ENCODE data around the gene TMEM52B.
"Not testable (repeated sequence)": the region's sequence is repeated elsewhere in the genome, so short reads cannot be mapped to it uniquely, and the experiment has no call there.

Gene TMEM52B

GRCh38 chr12:10171973-10172728, 6.7 kb upstream of the TMEM52B start, which contains the start of gene OLR1:
TSS of gene OLR1 (minus strand) at chr12:10172132. CDS start at chr12:10172077, 55 bp downstream.
- no peak for DNase-seq (ENCODE audit: low spot score)

GRCh38 chr12:10174986-10175614, 3.7 kb upstream of the TMEM52B start:
- DNase-seq (ENCODE audit: low spot score) = no peak

GRCh38 chr12:10175846-10176636, 2.8 kb upstream of the TMEM52B start:
- DNase-seq (ENCODE audit: low spot score) = no peak

DNA sequence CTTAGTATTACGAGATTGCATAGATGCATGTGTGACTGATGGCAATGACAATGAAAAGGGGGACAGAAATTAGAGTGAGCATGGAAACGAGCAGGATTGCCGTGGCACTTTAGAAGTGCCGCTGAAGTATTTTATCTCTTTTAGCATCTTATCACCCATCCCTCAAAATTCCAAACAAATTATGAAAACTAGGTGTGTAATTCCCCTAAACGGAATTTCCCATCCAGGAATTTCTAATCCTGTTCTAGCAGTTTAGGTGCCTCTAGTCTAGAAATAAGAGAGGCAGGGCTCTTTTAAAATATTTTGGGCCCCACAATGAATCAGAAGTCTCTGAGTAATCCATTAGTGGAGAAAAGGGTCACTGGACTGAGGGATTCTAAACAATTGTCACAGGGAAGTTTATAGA, 947 bp downstream of the TMEM52B start:
- no peak for DNase-seq (ENCODE audit: low spot score)

DNA sequence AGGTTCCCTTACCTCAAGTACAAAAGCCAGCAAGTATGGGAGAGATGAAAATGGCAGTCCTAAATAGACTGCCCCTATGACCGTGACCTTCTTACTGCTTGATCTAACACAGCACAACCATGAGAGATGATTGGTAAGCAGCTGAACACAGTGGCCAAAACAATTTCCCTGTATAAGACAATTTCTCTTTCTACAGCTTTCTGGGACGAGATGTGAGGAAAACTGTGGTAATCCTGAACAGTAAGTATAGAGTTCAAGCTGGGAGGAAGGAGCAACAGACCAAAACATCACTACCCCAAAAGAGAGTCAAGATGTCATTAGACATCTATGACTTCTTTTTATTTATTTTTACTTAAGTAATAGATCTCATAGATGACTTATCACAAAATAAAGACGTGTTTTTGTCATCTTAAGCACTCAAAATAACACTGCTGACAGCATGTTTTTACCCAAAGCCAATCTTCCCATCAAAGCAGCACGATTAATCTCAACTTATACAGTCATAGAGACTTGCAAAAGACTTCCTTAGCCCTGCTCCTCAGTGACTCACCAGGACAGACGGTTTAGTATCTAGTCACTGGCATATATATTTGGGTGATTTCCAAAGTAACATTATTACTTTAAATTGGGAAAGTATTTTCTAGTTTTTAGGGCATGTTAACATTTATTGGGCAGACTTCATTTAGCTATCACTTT, 3.7 kb downstream of the TMEM52B start:
- peak; percentile 37 for DNase-seq (ENCODE audit: low spot score)

- DNase-seq (ENCODE audit: low spot score) = peak; percentile 39
Measured at GRCh38 chr12:10184261-10184843, 5.5 kb downstream of the TMEM52B start.

DNA sequence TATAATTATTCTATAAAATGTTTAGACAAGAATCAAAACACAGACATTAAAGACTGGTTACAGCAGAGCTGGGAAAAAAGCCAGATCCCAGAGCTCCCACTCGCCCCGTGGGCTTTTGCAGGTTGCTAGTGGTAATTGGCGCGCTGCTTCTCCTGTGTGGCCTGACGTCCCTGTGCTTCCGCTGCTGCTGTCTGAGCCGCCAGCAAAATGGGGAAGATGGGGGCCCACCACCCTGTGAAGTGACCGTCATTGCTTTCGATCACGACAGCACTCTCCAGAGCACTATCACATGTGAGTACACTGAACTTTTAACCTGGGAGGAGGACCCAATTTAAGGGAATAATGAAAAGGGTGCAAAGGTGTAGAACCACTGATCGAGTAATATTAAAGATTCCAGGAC, 7.5 kb downstream of the TMEM52B start:
- DNase-seq (ENCODE audit: low spot score) = no peak

- not testable (repeated sequence) for DNase-seq (ENCODE audit: low spot score)
Measured at GRCh38 chr12:10186958-10187357, 8.1 kb downstream of the TMEM52B start.

GRCh38 chr12:10189653-10190052, 10.8 kb downstream of the TMEM52B start:
- no peak for DNase-seq (ENCODE audit: low spot score)

DNA sequence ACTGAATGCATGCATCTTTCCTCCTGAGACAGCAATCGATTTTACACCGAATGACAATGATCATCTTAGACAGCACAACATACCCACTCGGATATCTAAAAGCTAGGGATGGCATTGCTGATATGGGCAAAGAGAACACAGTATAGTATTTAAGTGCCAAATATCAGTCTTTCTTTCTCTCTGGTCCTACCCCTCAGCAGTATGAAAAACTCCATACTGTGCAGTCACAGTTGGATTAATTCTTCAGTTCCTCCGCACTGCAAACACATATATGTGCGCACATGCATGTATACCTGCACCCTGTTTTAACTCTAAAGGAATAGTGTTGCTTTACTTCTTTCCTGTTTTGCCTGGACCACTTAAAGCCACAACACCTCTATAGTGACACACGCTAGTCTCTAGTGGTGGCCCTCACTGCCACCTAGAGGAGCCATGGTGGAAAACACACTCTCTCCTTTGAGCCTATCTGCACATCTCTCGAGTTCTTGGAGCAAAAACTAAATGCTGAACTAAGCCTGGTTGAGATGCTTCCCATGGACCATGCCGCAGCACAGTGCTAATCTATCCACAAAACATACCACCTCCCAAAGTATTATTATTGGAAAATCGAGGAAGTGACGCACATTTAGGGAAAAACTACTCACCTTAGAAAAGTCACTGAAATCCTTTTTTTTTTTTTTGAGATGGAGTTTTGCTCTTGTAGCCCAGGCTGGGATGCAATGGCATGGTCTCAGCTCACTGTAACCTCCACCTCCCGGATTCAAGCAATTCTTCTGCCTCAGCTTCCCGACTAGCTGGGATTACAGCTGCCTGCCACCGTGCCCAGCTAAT, 11.9 kb downstream of the TMEM52B start:
- peak; percentile 67 for DNase-seq (ENCODE audit: low spot score)

DNA sequence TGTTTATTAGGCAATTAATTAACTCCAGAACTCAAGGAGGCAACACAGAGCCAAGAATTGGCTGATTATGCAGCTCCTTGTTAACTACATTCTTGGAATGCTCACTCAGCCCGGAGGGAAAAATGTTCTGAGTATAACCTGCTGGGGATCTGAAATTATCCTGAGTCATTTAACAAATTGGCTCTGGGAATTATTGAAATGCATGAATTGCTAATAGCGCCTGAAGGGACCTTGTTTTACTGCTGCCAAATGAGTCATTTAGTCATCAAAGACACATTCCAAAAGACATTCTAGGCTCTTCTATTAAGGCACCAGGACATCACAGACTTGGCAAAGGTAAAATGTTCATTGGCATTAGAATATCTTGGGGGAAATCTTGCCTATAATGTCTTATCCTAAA, 13.0 kb downstream of the TMEM52B start:
- DNase-seq (ENCODE audit: low spot score) = peak; percentile 39

GRCh38 chr12:10194160-10194670, 15.4 kb downstream of the TMEM52B start:
- DNase-seq (ENCODE audit: low spot score) = no peak

DNA sequence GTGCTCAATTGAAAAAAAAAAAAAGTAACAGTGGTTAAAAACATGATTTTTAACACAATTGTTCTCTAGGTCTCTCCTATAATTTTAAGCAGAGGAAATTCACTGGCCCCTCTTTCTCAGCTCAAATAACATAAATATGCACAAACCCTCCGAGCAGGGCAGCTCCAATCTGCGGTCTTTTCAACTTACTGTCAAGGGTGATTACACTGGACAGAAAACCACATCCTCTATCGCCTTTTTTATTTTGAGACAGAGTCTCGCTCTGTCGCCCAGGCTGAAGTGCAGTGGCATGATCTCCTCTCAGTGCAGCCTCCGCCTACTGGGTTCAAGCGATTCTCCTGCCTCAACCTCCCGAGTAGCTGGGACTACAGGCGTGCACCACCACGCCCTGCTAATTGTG, 17.4 kb downstream of the TMEM52B start:
- DNase-seq (ENCODE audit: low spot score) = no peak

DNA sequence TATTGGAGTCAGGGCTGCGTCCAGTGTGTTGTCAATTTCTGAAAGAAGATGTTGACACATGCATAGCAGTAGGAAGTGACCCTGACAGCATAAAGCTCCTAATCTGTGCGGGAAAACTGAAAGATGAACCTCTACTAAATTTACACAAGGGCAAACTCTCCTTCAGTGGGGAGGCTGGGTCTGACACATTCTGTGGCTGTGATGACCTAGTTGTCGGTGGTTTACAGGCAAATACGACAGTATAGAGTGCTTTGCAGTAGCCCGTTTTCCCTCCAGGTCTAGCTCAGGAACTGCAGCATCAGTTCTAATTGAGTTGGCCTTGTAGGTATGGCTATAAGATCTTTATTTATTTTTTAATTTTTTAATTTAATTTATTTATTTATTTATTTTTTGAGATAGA, 19.0 kb downstream of the TMEM52B start:
- no peak for DNase-seq (ENCODE audit: low spot score)

DNA sequence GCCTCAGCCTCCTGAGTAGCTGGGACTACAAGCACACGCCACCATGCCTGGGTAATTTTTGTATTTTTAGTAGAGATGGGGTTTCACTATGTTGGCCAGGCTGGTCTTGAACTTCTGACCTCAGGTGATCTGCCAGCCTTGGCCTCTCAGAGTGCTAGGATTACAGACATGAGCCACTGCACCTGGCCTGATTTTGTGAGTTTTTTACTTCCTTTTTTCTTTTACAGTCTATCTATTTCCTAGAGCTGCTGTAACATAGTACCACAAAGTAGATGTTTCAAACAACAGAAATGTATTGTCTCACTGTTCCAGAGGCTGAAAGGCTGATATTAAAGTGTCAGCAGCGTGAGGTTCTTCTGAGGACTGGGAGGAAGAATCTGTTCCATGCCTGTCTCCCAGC, 25.7 kb downstream of the TMEM52B start:
- DNase-seq (ENCODE audit: low spot score) = not testable (repeated sequence)

GRCh38 chr12:10205220-10205807, 26.5 kb downstream of the TMEM52B start:
- no peak for DNase-seq (ENCODE audit: low spot score)

GRCh38 chr12:10207136-10207535, 28.3 kb downstream of the TMEM52B start:
- no peak for DNase-seq (ENCODE audit: low spot score)

- no peak for DNase-seq (ENCODE audit: low spot score)
Measured at GRCh38 chr12:10210225-10210624, 31.4 kb downstream of the TMEM52B start.

DNA sequence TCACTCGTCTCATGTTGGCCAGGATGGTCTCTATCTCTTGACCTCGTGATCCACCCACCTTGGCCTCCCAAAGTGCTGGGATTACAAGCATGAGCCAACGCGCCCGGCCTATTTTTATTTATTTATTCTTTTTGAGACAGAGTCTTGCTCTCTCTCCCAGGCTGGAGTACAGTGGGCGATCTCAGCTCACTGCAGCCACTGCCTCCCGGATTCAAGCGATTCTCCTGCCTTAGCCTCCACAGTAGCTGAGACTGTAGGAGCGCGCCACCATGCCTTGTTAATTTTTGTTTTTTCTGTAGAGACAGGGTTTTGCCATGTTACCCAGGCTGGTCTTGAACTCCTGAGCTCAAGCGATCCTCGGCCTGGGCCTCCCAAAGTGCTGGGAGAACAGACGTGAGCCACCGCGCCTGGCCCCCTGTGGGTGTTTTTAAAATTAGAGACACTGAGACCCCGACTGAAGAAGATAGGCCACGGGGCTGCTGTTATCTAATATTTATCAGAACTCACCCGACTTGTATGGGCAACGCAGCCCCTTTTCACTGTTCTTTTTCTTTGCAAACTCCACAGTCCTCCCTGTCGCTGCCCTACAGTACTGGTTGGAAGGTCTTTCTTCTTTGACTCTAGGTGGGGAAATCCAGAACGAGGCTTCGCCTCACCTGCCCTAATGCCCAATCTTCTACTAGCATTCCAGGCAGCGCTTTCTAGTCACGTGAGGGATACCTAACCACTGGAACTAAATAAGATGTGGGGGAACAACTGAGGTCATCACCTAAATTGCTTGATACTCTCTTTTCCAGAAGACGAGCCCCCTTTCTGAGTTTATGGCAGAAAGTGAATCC, 32.5 kb downstream of the TMEM52B start:
- no peak for DNase-seq (ENCODE audit: low spot score)
